C4-2B (cell line): ENCODE measurements around the gene OLFM1.

Experiments used
- CTCF ChIP-seq: fragments of 450-650 bp; conservative IDR thresholded peaks from 2 replicates; pipeline ENCODE4 v1.5.1; 2017; ENCODE audit warnings: mild to moderate bottlenecking
- ZFX ChIP-seq: fragments of 450-650 bp; IDR thresholded peaks from 2 replicates; pipeline ENCODE4 v1.6.1; 2017

GRCh38 chr9:135039916-135040645 is 47.4 kb upstream of the OLFM1 start:
- TF ChIP-seq CTCF, result no peak
- TF ChIP-seq ZFX, result no peak
